GM20000 (cell line): Measurements from ENCODE around the gene HDAC4.

ENCODE experiments used
- DNase-seq: peaks from one replicate; pipeline ENCODE4 v3.0.0; 2012; ENCODE audit warnings: low spot score
- CTCF ChIP-seq: IDR thresholded peaks from 2 replicates; pipeline ENCODE4 v1.5.1; 2012; ENCODE audit warnings: mild to moderate bottlenecking, control low read depth; ENCODE audit errors: extremely low read depth, missing control alignments

Gene HDAC4

GRCh38 chr2:239309398-239310245, 91.2 kb downstream of the HDAC4 start:
- TF ChIP-seq CTCF: no peak
- DNase-seq: no peak

DNA sequence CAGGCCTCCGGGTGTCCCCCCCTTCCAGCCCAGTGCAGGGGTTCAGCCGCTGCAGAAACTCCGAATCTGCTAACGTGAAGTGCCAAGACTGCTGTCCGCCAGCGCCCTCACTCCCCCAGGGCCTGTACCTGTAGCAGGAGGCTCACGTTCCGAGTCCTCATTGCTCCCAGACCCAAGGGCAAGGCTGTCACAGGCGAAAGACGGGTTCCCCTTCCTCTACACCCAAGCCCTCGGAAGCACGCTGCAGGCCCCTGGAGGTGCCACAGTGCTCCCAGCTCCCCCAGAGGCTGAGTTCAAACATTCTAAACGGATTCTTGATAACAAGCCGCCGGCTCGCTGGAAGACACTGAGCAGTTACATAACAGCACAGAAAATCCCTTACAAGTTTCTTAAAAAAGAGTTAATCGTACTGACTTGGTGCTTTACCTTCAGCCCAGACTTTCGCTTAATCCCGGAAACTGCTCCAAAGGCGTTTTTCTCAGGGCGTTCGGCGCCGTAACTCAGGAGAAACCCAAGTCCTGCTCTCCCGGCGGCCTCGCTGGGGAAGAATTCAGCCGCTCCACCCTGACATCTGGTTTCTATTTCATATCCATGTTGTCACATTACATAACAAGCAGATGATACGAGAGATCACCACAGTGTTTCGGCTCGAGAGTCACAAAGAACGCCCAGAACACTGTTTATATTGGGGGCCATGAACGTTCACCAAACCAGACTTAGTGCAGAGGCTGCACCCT, 92.0 kb downstream of the HDAC4 start:
- TF ChIP-seq CTCF: no peak
- DNase-seq: no peak

DNA sequence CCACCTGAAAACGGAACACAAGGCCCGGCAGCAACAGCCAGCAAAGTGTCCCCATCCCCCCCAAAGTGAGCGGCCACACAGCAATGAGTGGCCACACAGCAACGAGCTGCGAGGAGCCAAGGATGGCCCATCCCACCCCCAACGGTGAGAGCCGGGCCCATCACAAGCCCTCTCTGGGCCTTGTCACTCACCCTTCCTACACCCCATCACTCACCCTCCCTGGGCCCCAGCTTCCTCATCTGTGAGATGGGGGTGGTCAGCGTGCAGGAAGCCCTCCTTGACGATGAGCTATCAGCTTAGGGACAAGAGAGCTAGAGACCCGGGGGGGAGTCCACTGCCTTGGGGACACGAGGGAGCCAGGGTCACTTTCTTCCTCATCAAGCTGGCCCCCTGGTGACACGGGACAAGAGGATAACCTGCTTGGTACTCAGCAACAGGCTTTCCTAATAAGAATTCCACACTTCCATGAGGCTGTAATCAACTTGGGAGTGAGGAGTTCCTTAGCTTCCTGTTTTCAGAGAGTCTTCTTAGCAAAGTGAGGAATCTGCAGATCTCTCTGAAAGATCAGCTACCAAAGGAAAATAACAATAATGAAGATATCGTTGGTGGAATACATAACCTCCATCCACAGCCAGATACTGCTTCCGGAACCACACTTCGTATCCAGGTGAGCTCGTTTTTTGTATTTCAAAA, 92.8 kb downstream of the HDAC4 start:
- TF ChIP-seq CTCF: no peak
- no peak for DNase-seq

GRCh38 chr2:239307221-239307569, 93.6 kb downstream of the HDAC4 start:
- DNase-seq: no peak
- no peak for TF ChIP-seq CTCF

- no peak for DNase-seq
- no peak for TF ChIP-seq CTCF
Observed at GRCh38 chr2:239306274-239307220, 94.3 kb downstream of the HDAC4 start.

DNA sequence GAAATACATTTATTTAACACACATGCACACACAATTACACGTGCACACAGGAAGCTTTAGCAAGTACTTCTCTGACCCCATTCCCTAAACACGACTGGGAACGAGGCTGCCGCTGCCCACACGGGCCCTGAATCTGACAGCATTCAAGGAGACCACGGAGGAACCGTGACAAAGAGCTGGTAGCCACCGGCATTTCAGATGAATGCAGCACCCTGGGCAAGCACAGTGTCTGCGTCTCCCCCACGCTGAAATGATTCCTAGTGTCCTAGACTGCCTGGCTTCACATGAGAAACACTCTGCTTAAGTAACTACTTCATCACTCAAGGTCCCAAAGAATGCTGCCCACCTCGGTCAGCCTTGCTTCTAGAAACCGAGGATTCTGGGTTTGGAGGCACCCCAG, 95.0 kb downstream of the HDAC4 start:
- TF ChIP-seq CTCF: no peak
- DNase-seq: no peak
